Left ventricle myocardium inferior (tissue), 1 donor: ENCODE data around the gene DNAJB13. TPM values are rescaled to one million over a fixed set of nuclear protein-coding genes. Genes with fewer than 3 reads are reported as not detected.

ENCODE experiments used
- DNase-seq: peaks from one replicate; pipeline ENCODE4 v3.0.0-alpha.2; 2020
- H3K27ac ChIP-seq: fragments of 200-600 bp; replicated peaks from 2 replicates; pipeline ENCODE4 v1.8.0; 2021
- H3K27me3 ChIP-seq: fragments of 200-600 bp; 2 replicates; pipeline ENCODE4 v1.8.0; 2021; ENCODE audit warnings: low read depth
- H3K36me3 ChIP-seq: fragments of 200-600 bp; 2 replicates; pipeline ENCODE4 v1.8.0; 2021
- H3K4me1 ChIP-seq: fragments of 200-600 bp; 2 replicates; pipeline ENCODE4 v1.8.0; 2021
- H3K4me3 ChIP-seq: fragments of 200-600 bp; 2 replicates; pipeline ENCODE4 v1.8.0; 2021; ENCODE audit warnings: mild to moderate bottlenecking, moderate library complexity
- H3K9me3 ChIP-seq: fragments of 200-600 bp; replicated peaks from 2 replicates; pipeline ENCODE4 v1.8.0; 2021
- intact Hi-C: fragments of 100-400 bp; cut with micrococcal nuclease; formaldehyde crosslinking; loops from one replicate; pipeline ENCODE4 v1.11.0; 2022
- total RNA-seq: library from RNA; stranded (reverse); fragmentation: NEBNext Ultra II Directional; extraction: Animal tissue kit (Norgen Biotek cat#: 25700); gene quantifications from one replicate; pipeline ENCODE4 v1.2.1, GENCODE V29; 2021
- TF ChIP-seq, protein P1 (sequence below): fragments of 200-600 bp; IDR thresholded peaks from 2 replicates; pipeline ENCODE4 v1.8.0; 2021; ENCODE audit warnings: antibody characterized with exemption, mild to moderate bottlenecking, borderline replicate concordance
- donor health status: DM: no; HTN: yes; CAD: no; lungs with severe emphysema.

Gene DNAJB13
- total RNA-seq, 1 donor from 2014 or later, result not detected

GRCh38 chr11:73962101-73962705 is 11.4 kb downstream of the DNAJB13 start:
- TF ChIP-seq, protein P1, sequence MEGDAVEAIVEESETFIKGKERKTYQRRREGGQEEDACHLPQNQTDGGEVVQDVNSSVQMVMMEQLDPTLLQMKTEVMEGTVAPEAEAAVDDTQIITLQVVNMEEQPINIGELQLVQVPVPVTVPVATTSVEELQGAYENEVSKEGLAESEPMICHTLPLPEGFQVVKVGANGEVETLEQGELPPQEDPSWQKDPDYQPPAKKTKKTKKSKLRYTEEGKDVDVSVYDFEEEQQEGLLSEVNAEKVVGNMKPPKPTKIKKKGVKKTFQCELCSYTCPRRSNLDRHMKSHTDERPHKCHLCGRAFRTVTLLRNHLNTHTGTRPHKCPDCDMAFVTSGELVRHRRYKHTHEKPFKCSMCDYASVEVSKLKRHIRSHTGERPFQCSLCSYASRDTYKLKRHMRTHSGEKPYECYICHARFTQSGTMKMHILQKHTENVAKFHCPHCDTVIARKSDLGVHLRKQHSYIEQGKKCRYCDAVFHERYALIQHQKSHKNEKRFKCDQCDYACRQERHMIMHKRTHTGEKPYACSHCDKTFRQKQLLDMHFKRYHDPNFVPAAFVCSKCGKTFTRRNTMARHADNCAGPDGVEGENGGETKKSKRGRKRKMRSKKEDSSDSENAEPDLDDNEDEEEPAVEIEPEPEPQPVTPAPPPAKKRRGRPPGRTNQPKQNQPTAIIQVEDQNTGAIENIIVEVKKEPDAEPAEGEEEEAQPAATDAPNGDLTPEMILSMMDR, result no peak
- Histone ChIP-seq H3K27me3 (peaks cover 17% of the 10 kb centered on the region), H3K27ac (no peak overlapping the region), H3K36me3 (no peaks in the 10 kb centered on the region), H3K4me1 (peaks cover 6% of the 10 kb centered on the region), H3K9me3 (no peaks in the 10 kb centered on the region), H3K4me3 (no peak overlapping the region)
- intact Hi-C loops, result loop anchor here (10.0 kb wide), 1 partner anchor 113 kb away; no protein-coding TSS in a partner anchor
- DNase-seq, result no peak

GRCh38 chr11:73963861-73964260 is 13.0 kb downstream of the DNAJB13 start:
- TF ChIP-seq, protein P1, result no peak
- H3K4me3 ChIP-seq, result no peak overlapping the region
- H3K27me3 ChIP-seq, result no peaks in the 10 kb centered on the region
- H3K36me3 ChIP-seq, result no peaks in the 10 kb centered on the region
- no peak overlapping the region for H3K27ac ChIP-seq
- H3K9me3 ChIP-seq, result no peaks in the 10 kb centered on the region
- intact Hi-C loops, result loop anchor here (10.0 kb wide), 1 partner anchor 111 kb away; no protein-coding TSS in a partner anchor
- H3K4me1 ChIP-seq, result peaks cover 6% of the 10 kb centered on the region
- DNase-seq, result no peak

DNA sequence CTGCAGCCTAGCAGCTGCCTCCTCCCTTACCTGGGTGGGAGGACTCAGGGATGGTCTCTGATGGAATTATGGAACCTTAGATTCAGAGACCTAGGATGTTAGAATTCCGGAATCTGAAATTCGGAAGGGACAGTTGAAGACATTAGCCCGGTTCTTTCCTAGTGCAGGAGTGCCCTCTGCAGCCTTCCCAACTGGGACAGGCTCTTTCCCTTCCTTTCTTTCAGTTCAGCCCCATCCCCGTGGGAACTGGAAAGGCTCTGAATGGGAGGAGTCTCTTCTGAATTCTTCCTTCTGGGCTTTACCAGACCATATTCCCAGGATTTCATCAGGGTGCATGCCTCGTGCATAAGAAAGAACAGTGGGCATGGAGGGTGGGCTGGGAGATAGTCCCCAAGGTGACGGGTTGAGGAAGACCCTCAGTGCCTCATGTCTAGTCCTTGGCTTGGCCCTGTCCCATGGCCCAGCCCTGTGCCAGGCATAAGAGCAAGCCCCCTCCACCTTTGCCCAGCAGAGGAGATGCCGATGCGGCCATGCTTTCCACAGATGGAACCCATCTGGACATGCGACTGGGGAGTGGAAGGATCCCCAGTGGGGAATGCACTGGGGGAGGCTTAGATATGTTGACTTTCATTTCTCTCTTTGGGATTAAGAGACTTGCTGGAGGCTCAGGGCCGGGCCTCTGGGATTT is 14.4 kb downstream of the DNAJB13 start:
- Histone ChIP-seq H3K9me3 (no peaks in the 10 kb centered on the region), H3K27ac (no peak overlapping the region), H3K27me3 (no peaks in the 10 kb centered on the region), H3K4me3 (no peak overlapping the region), H3K36me3 (no peaks in the 10 kb centered on the region), H3K4me1 (peaks cover 6% of the 10 kb centered on the region)
- TF ChIP-seq, protein P1, result no peak
- no peak for DNase-seq
- intact Hi-C loops, result loop anchor here (10.0 kb wide), 1 partner anchor 110 kb away; no protein-coding TSS in a partner anchor

- no peaks in the 10 kb centered on the region for H3K36me3 ChIP-seq
- H3K4me1 ChIP-seq, result peaks cover 6% of the 10 kb centered on the region
- no peaks in the 10 kb centered on the region for H3K9me3 ChIP-seq
- TF ChIP-seq, protein P1, result no peak
- no peak for DNase-seq
- no peak overlapping the region for H3K27ac ChIP-seq
- no peak overlapping the region for H3K4me3 ChIP-seq
- intact Hi-C loops, result loop anchor here (10.0 kb wide), 1 partner anchor 109 kb away; no protein-coding TSS in a partner anchor
- no peaks in the 10 kb centered on the region for H3K27me3 ChIP-seq
These were observed 14.9 kb downstream of the DNAJB13 start for GRCh38 chr11:73965764-73966121.

DNA sequence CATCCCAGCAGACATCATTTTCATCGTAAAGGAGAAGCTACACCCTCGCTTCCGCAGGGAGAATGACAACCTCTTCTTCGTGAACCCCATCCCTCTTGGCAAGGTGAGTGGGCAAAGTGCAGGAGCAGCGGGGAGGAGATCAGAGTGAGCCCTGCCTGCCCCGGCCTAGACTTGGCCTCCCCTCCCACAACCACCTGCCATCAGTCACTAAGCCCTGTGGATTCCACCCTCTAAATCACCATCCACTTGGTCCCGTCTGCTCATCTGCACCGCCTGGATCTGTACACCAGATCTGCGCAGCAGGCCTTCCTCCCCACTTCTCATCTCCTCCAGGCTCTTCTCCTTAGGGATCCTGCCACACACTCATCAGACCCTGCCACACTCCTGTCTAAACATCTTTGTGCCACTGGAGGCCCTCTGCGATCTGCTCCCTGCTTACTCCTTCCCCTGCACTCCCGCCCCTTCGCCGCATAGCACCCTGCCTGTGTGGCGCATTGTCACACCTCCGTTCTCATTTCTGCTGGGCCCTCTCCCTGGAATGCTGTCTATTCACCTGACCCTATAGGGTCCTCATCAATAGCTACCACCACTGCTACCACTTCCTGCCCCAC is 17.6 kb downstream of the DNAJB13 start:
- DNase-seq, result no peak
- Histone ChIP-seq H3K27ac (no peak overlapping the region), H3K27me3 (no peaks in the 10 kb centered on the region), H3K36me3 (no peaks in the 10 kb centered on the region), H3K4me1 (peaks cover 14% of the 10 kb centered on the region), H3K9me3 (no peaks in the 10 kb centered on the region), H3K4me3 (no peak overlapping the region)
- intact Hi-C loops, result loop anchor here (10.0 kb wide), 1 partner anchor 106 kb away; no protein-coding TSS in a partner anchor
- TF ChIP-seq, protein P1, result no peak
